ENCODE measurements around the gene REXO5. TPM values are rescaled to one million over a fixed set of nuclear protein-coding genes. Genes with fewer than 3 reads are reported as not detected.

Gene REXO5
- total RNA-seq, 2 donors from 2014 or later: 2.9 to 10.9 TPM

GRCh38 chr16:20826039-20826566 is 19.8 kb downstream of the REXO5 start:
- H3K9ac ChIP-seq (ENCODE audit: low read depth in 2 of 2, low read length in 2 of 2): no peak overlapping the region
- H3K36me3 ChIP-seq: no peaks in the 10 kb centered on the region
- H3K9me3 ChIP-seq: no peaks in the 10 kb centered on the region
- TF ChIP-seq, protein P1, sequence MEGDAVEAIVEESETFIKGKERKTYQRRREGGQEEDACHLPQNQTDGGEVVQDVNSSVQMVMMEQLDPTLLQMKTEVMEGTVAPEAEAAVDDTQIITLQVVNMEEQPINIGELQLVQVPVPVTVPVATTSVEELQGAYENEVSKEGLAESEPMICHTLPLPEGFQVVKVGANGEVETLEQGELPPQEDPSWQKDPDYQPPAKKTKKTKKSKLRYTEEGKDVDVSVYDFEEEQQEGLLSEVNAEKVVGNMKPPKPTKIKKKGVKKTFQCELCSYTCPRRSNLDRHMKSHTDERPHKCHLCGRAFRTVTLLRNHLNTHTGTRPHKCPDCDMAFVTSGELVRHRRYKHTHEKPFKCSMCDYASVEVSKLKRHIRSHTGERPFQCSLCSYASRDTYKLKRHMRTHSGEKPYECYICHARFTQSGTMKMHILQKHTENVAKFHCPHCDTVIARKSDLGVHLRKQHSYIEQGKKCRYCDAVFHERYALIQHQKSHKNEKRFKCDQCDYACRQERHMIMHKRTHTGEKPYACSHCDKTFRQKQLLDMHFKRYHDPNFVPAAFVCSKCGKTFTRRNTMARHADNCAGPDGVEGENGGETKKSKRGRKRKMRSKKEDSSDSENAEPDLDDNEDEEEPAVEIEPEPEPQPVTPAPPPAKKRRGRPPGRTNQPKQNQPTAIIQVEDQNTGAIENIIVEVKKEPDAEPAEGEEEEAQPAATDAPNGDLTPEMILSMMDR (IDR thresholded peaks at IDR 0.05): no peak
- no peak overlapping the region for H3K4me3 ChIP-seq
- H3K4me1 ChIP-seq: no peaks in the 10 kb centered on the region
- no peak overlapping the region for H3K27ac ChIP-seq
- H3K27me3 ChIP-seq: no peaks in the 10 kb centered on the region
- DNase-seq: no peak
- intact Hi-C loops (cut with DNase I): no loop called here

DNA sequence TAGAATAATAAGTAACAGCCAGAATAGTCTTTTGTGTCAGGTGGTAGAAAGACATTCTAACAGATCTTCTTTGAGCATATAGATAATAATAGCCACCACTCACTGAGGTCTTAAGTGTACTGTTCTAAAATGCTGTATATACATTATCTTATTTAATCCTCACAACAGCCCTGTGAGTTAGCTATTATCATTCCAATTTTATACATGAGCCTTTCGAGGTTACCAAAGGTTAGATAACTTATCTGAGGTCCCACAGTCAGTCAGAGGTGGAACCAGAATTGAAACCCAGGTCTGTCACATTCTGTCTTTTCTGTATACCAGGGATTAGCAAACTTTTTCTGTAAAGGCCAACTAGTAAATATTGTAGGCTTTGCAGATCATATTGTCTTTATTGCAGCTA is 23.2 kb downstream of the REXO5 start:
- Histone ChIP-seq H3K4me3 (no peak overlapping the region), H3K36me3 (no peaks in the 10 kb centered on the region), H3K27me3 (no peaks in the 10 kb centered on the region), H3K27ac (no peak overlapping the region), H3K9ac (ENCODE audit: low read depth in 2 of 2, low read length in 2 of 2) (no peak overlapping the region), H3K4me1 (no peaks in the 10 kb centered on the region), H3K9me3 (no peaks in the 10 kb centered on the region)
- no peak for DNase-seq
- TF ChIP-seq, protein P1 (IDR thresholded peaks at IDR 0.05): no peak
- intact Hi-C loops (cut with DNase I): no loop called here

GRCh38 chr16:20830372-20830771 is 24.0 kb downstream of the REXO5 start:
- Histone ChIP-seq H3K27me3 (no peaks in the 10 kb centered on the region), H3K36me3 (no peaks in the 10 kb centered on the region), H3K4me3 (no peak overlapping the region), H3K9ac (ENCODE audit: low read depth in 2 of 2, low read length in 2 of 2) (no peak overlapping the region), H3K4me1 (no peaks in the 10 kb centered on the region), H3K27ac (no peak overlapping the region), H3K9me3 (no peaks in the 10 kb centered on the region)
- intact Hi-C loops (cut with DNase I): no loop called here
- TF ChIP-seq, protein P1 (IDR thresholded peaks at IDR 0.05): no peak
- DNase-seq: no peak

DNA sequence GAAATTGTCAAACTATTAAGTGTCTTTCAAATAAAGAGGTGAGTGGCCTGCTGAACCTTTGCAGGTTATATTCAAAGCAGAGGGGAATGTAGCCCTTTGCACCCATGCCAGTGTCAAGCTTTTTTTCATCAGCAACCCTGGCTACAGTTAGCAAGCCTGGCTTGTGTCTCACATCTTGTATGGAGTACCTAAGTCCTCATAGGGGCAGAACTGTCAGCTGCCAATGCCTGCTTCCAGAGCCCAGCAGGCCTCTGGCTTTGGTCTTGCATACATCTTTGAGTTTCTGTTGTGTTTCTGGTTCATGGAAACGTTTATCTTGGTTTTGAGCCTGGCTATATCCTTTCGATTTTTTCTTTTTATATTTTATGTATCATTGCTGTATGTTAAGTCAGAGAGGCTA is 26.8 kb downstream of the REXO5 start:
- no peak overlapping the region for H3K4me3 ChIP-seq

GRCh38 chr16:20838240-20838639 is 31.9 kb downstream of the REXO5 start:
- H3K9me3 ChIP-seq: no peaks in the 10 kb centered on the region
- intact Hi-C loops (cut with DNase I): no loop called here
- no peaks in the 10 kb centered on the region for H3K36me3 ChIP-seq
- TF ChIP-seq, protein P1 (IDR thresholded peaks at IDR 0.05): no peak
- H3K9ac ChIP-seq (ENCODE audit: low read depth in 2 of 2, low read length in 2 of 2): no peak overlapping the region
- no peaks in the 10 kb centered on the region for H3K27me3 ChIP-seq
- DNase-seq: no peak
- H3K4me1 ChIP-seq: no peaks in the 10 kb centered on the region
- no peak overlapping the region for H3K27ac ChIP-seq
- no peak overlapping the region for H3K4me3 ChIP-seq

More for the DNA sequence above, 26.8 kb downstream of the REXO5 start:
- DNase-seq: no peak
- TF ChIP-seq, protein P1 (IDR thresholded peaks at IDR 0.05): no peak
- H3K27ac ChIP-seq: no peak overlapping the region
- no peak overlapping the region for H3K9ac ChIP-seq (ENCODE audit: low read depth in 2 of 2, low read length in 2 of 2)
- no peaks in the 10 kb centered on the region for H3K36me3 ChIP-seq
- no peaks in the 10 kb centered on the region for H3K27me3 ChIP-seq
- intact Hi-C loops (cut with DNase I): no loop called here
- no peaks in the 10 kb centered on the region for H3K9me3 ChIP-seq
- no peaks in the 10 kb centered on the region for H3K4me1 ChIP-seq
